SK-N-SH treated with all-trans-retinoic acid at 6 μM for 48 hours (cell line): ENCODE measurements around the gene DNAJC10.

Source experiments
- ARNTL ChIP-seq: fragments of 450-650 bp; formaldehyde crosslinking; IDR thresholded peaks from 2 replicates; pipeline ENCODE4 v1.5.0; 2020; ENCODE audit warnings: low read depth, mild to moderate bottlenecking, moderate library complexity, borderline replicate concordance
- BACH2 ChIP-seq: fragments of 250-450 bp; sonication (Bioruptor Pico); IDR thresholded peaks from 2 replicates; pipeline ENCODE4 v1.9.0; 2021; ENCODE audit warnings: mild to moderate bottlenecking, borderline replicate concordance
- TCF4 ChIP-seq: fragments of 250-450 bp; sonication (Bioruptor Pico); IDR thresholded peaks from 2 replicates; pipeline ENCODE4 v1.8.0; 2021; ENCODE audit warnings: mild to moderate bottlenecking, moderate library complexity, borderline replicate concordance
- ZC3H10 ChIP-seq: fragments of 250-450 bp; sonication (Bioruptor Pico); IDR thresholded peaks from 2 replicates; pipeline ENCODE4 v1.5.1; 2021; ENCODE audit warnings: mild to moderate bottlenecking, moderate library complexity
- ZFP30 ChIP-seq: fragments of 450-650 bp; formaldehyde crosslinking; IDR thresholded peaks from 2 replicates; pipeline ENCODE4 v1.5.0; 2022; ENCODE audit warnings: mild to moderate bottlenecking, moderate library complexity
- ZNF70 ChIP-seq: fragments of 450-650 bp; formaldehyde crosslinking; IDR thresholded peaks from 2 replicates; pipeline ENCODE4 v1.5.0; 2020; ENCODE audit warnings: mild to moderate bottlenecking, moderate library complexity
- TF ChIP-seq, protein P1 (sequence below): fragments of 250-450 bp; sonication (Bioruptor Pico); IDR thresholded peaks from 2 replicates; pipeline ENCODE4 v1.8.0; 2020; ENCODE audit warnings: mild to moderate bottlenecking, moderate library complexity, borderline replicate concordance

DNA sequence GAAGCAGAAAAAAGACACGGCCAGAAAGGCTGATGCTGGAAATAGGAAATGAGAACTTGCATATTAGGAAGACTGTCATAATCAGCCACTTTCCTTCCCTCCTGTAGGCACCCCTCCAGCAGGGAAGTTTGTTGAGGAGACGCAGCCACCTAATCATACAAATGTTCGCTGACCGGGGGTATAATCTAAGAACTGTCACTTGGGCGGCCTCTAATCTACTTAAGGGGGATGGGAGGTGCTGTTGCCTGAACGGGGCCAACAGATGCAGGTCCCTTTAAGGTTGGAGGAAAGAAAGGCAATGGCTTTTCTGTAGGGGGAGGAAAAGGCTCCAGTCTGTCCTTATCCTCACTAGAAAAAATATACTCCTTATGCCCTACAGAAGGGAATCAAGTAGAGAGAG is 50.6 kb downstream of the DNAJC10 start:
- no peak for TF ChIP-seq TCF4
- no peak for TF ChIP-seq BACH2 (CRISPR knock-in tag)
- no peak for TF ChIP-seq ZNF70 (CRISPR knock-in tag)
- TF ChIP-seq ZC3H10 = no peak
- TF ChIP-seq, protein P1, sequence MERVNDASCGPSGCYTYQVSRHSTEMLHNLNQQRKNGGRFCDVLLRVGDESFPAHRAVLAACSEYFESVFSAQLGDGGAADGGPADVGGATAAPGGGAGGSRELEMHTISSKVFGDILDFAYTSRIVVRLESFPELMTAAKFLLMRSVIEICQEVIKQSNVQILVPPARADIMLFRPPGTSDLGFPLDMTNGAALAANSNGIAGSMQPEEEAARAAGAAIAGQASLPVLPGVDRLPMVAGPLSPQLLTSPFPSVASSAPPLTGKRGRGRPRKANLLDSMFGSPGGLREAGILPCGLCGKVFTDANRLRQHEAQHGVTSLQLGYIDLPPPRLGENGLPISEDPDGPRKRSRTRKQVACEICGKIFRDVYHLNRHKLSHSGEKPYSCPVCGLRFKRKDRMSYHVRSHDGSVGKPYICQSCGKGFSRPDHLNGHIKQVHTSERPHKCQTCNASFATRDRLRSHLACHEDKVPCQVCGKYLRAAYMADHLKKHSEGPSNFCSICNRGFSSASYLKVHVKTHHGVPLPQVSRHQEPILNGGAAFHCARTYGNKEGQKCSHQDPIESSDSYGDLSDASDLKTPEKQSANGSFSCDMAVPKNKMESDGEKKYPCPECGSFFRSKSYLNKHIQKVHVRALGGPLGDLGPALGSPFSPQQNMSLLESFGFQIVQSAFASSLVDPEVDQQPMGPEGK = no peak
- no peak for TF ChIP-seq ARNTL
- no peak for TF ChIP-seq ZFP30 (CRISPR knock-in tag)
